H9 (cell line): ENCODE data around the gene TMEM161B. TPM values are rescaled to one million over a fixed set of nuclear protein-coding genes. Genes with fewer than 3 reads are reported as not detected.
"Not testable (repeated sequence)": the region's sequence is repeated elsewhere in the genome, so short reads cannot be mapped to it uniquely, and the experiment has no call there.

Source experiments
- DNase-seq: peaks from one replicate; pipeline ENCODE4 v3.0.0-alpha.2; 2017
- H2AFZ ChIP-seq: one replicate; pipeline ENCODE4 v1.6.1; 2013; ENCODE audit warnings: mild to moderate bottlenecking, low read length, control low read depth, moderate library complexity
- H2AK5ac ChIP-seq: 2 replicates; pipeline ENCODE4 v1.6.1; 2013; ENCODE audit warnings: low read length, control low read depth, mixed read lengths; ENCODE audit not compliant: insufficient read length
- H2BK120ac ChIP-seq: one replicate; pipeline ENCODE4 v1.6.1; 2013; ENCODE audit warnings: low read depth, mild to moderate bottlenecking, low read length, control low read depth, inconsistent platforms; ENCODE audit not compliant: poor library complexity, severe bottlenecking
- H2BK12ac ChIP-seq: 2 replicates; pipeline ENCODE4 v1.6.1; 2013; ENCODE audit warnings: low read length, control low read depth, mixed read lengths, low read depth; ENCODE audit not compliant: insufficient read length
- H2BK15ac ChIP-seq: 2 replicates; pipeline ENCODE4 v1.6.1; 2013; ENCODE audit warnings: low read depth, low read length, control low read depth
- H2BK20ac ChIP-seq: one replicate; pipeline ENCODE4 v1.6.1; 2013; ENCODE audit warnings: low read depth, mild to moderate bottlenecking, low read length, control low read depth, inconsistent platforms; ENCODE audit not compliant: poor library complexity, severe bottlenecking
- H2BK5ac ChIP-seq: 2 replicates; pipeline ENCODE4 v1.6.1; 2013; ENCODE audit warnings: low read length, control low read depth, mixed read lengths; ENCODE audit not compliant: insufficient read length
- H3K14ac ChIP-seq: 2 replicates; pipeline ENCODE4 v1.6.1; 2013; ENCODE audit warnings: low read length, control low read depth; ENCODE audit not compliant: insufficient read depth
- H3K18ac ChIP-seq: 2 replicates; pipeline ENCODE4 v1.6.1; 2013; ENCODE audit warnings: low read depth, mild to moderate bottlenecking, mixed read lengths, low read length, control low read depth; ENCODE audit not compliant: insufficient read length
- H3K23ac ChIP-seq: 2 replicates; pipeline ENCODE4 v1.6.1; 2013; ENCODE audit warnings: low read length, control low read depth, mixed read lengths, low read depth; ENCODE audit not compliant: insufficient read length
- H3K23me2 ChIP-seq: 2 replicates; pipeline ENCODE4 v1.6.1; 2013; ENCODE audit warnings: low read depth, mild to moderate bottlenecking, mixed read lengths, low read length, control low read depth; ENCODE audit not compliant: insufficient read length, poor library complexity, severe bottlenecking
- H3K27ac ChIP-seq: 2 replicates; pipeline ENCODE4 v1.5.1; 2013; ENCODE audit warnings: low read length, control low read depth, mixed read lengths, low read depth; ENCODE audit not compliant: insufficient read length
- H3K27me3 ChIP-seq: 2 replicates; pipeline ENCODE4 v1.6.1; 2013; ENCODE audit warnings: low read length, control low read depth, inconsistent platforms; ENCODE audit not compliant: insufficient read depth
- H3K4ac ChIP-seq: 2 replicates; pipeline ENCODE4 v1.6.1; 2013; ENCODE audit warnings: low read depth, mild to moderate bottlenecking, control low read depth, inconsistent platforms, low read length, moderate library complexity
- H3K4me1 ChIP-seq: 2 replicates; pipeline ENCODE4 v1.6.1; 2013; ENCODE audit warnings: low read length, control low read depth, inconsistent platforms; ENCODE audit not compliant: insufficient read depth
- H3K4me2 ChIP-seq: 2 replicates; pipeline ENCODE4 v1.6.1; 2013; ENCODE audit warnings: low read length, control low read depth, mixed read lengths; ENCODE audit not compliant: insufficient read length, insufficient read depth
- H3K56ac ChIP-seq: 2 replicates; pipeline ENCODE4 v1.6.1; 2013; ENCODE audit warnings: low read depth, mild to moderate bottlenecking, mixed read lengths, low read length, control low read depth; ENCODE audit not compliant: insufficient read length
- H3K79me1 ChIP-seq: 2 replicates; pipeline ENCODE4 v1.6.1; 2013; ENCODE audit warnings: low read depth, mild to moderate bottlenecking, moderate library complexity, low read length, control low read depth, inconsistent platforms; ENCODE audit not compliant: insufficient read depth, poor library complexity, severe bottlenecking
- H3K79me2 ChIP-seq: 2 replicates; pipeline ENCODE4 v1.6.1; 2013; ENCODE audit warnings: low read length, control low read depth, inconsistent platforms; ENCODE audit not compliant: insufficient read depth
- H3K9ac ChIP-seq: 2 replicates; pipeline ENCODE4 v1.6.1; 2013; ENCODE audit warnings: low read length, control low read depth, mixed read lengths; ENCODE audit not compliant: insufficient read length; ENCODE audit errors: extremely low read depth
- H3K9me3 ChIP-seq: one replicate; pipeline ENCODE4 v1.6.1; 2013; ENCODE audit warnings: low read depth, low read length, inconsistent platforms; ENCODE audit not compliant: control insufficient read depth
- H3T11ph ChIP-seq: one replicate; pipeline ENCODE4 v1.6.1; 2013; ENCODE audit warnings: mild to moderate bottlenecking, low read length, control low read depth, inconsistent platforms
- H4K20me1 ChIP-seq: one replicate; pipeline ENCODE4 v1.6.1; 2013; ENCODE audit not compliant: control insufficient read depth, insufficient read length, insufficient read depth
- H4K5ac ChIP-seq: 2 replicates; pipeline ENCODE4 v1.6.1; 2013; ENCODE audit warnings: low read depth, mild to moderate bottlenecking, mixed read lengths, low read length, control low read depth; ENCODE audit not compliant: insufficient read length
- H4K8ac ChIP-seq: replicated peaks from 2 replicates; pipeline ENCODE4 v1.6.1; 2013; ENCODE audit warnings: low read length, control low read depth, mixed read lengths, low read depth; ENCODE audit not compliant: insufficient read length
- H4K91ac ChIP-seq: 2 replicates; pipeline ENCODE4 v1.6.1; 2013; ENCODE audit warnings: low read depth, mild to moderate bottlenecking, moderate library complexity, mixed read lengths, low read length, control low read depth; ENCODE audit not compliant: insufficient read length
- H3K27ac Mint-ChIP-seq, 3 experiments: 2 replicates in 2 of 3; 3 replicates in 1 of 3; pipeline ENCODE4 v1.8.0; 2020 to 2021; ENCODE audit warnings: mixed read lengths in 3 of 3, mild to moderate bottlenecking in 1 of 3, moderate library complexity in 1 of 3
- H3K27me3 Mint-ChIP-seq: 2 replicates; pipeline ENCODE4 v1.8.0; 2021; ENCODE audit warnings: low read depth, mild to moderate bottlenecking, moderate library complexity, mixed read lengths
- H3K36me3 Mint-ChIP-seq, 3 experiments: 2 replicates in 2 of 3; 3 replicates in 1 of 3; pipeline ENCODE4 v1.8.0; 2020 to 2021; ENCODE audit warnings: low read depth in 3 of 3, mixed read lengths in 3 of 3; ENCODE audit not compliant: insufficient read depth in 1 of 3
- H3K4me1 Mint-ChIP-seq, 2 experiments: 2 replicates each; pipeline ENCODE4 v1.8.0; 2020; ENCODE audit warnings: mixed read lengths in 2 of 2
- H3K4me3 Mint-ChIP-seq, 2 experiments: 2 replicates in 1 of 2; 3 replicates in 1 of 2; pipeline ENCODE4 v1.8.0; 2020 to 2021; ENCODE audit warnings: mild to moderate bottlenecking in 2 of 2, mixed read lengths in 2 of 2, moderate library complexity in 1 of 2
- H3K9me3 Mint-ChIP-seq, 2 experiments: 2 replicates in 1 of 2; 3 replicates in 1 of 2; pipeline ENCODE4 v1.8.0; 2020; ENCODE audit warnings: mild to moderate bottlenecking in 2 of 2, mixed read lengths in 2 of 2, moderate library complexity in 1 of 2
- CTCF ChIP-seq: fragments of 200-600 bp; sonication (generic); conservative IDR thresholded peaks from 3 replicates; pipeline ENCODE4 v1.8.0; 2021; ENCODE audit warnings: antibody characterized with exemption, mild to moderate bottlenecking
- WGBS: extraction: QIAGEN DNeasy Blood & Tissue Kit; methylation state at CpG from one replicate; pipeline ENCODE4 v1.1.7; 2013; ENCODE audit warnings: missing lambda C conversion rate, low lambda C conversion rate, mixed read lengths; ENCODE audit not compliant: insufficient read length; ENCODE audit errors: extremely low coverage; 5-methylcytosine and 5-hydroxymethylcytosine counted together
- total RNA-seq: library from RNA; stranded (reverse); gene quantifications from 2 replicates; pipeline ENCODE4 v1.2.1, GENCODE V29; 2021

TMEM161B gene
- total RNA-seq, 1 experiment from 2014 or later = 17.9 TPM

- H3K79me1 ChIP-seq = no peaks in the 10 kb centered on the region
- no peaks in the 10 kb centered on the region for H3K4me1 ChIP-seq
- H2AFZ ChIP-seq = no peak overlapping the region
- no peaks in the 10 kb centered on the region for H3K27me3 ChIP-seq
- H3K23me2 ChIP-seq = no peaks in the 10 kb centered on the region
- H3K4ac ChIP-seq = no peak overlapping the region
- DNase-seq = peak; percentile 34
- H3K36me3 Mint-ChIP-seq = peaks cover 28 to 46% (median 39%) of the 10 kb centered on the region in 3 experiments
- H3K27ac ChIP-seq = no peak overlapping the region
- no peak overlapping the region for H2BK120ac ChIP-seq
- no peak overlapping the region for H3T11ph ChIP-seq
- H3K4me1 Mint-ChIP-seq = no peaks in the 10 kb centered on the region
- H3K9ac ChIP-seq = no peak overlapping the region
- no peak overlapping the region for H2BK20ac ChIP-seq
- no peak overlapping the region for H2BK12ac ChIP-seq
- TF ChIP-seq CTCF = peak; percentile 51; the same call in 2 of the 3 replicates
- H3K14ac ChIP-seq = no peak overlapping the region
- no peak overlapping the region for H3K4me3 Mint-ChIP-seq
- H4K20me1 ChIP-seq = no peaks in the 10 kb centered on the region
- no peak overlapping the region for H3K23ac ChIP-seq
- H3K56ac ChIP-seq = no peak overlapping the region
- no peaks in the 10 kb centered on the region for H3K79me2 ChIP-seq
- H3K18ac ChIP-seq = no peak overlapping the region
- H2BK15ac ChIP-seq = no peak overlapping the region
- no peak overlapping the region for H3K27ac Mint-ChIP-seq
- H3K9me3 Mint-ChIP-seq = peaks cover 25 to 29% of the 10 kb centered on the region in 2 experiments
- no peak overlapping the region for H2BK5ac ChIP-seq
- H3K4me2 ChIP-seq = no peak overlapping the region
- peaks cover 13% of the 10 kb centered on the region for H3K9me3 ChIP-seq
- WGBS = no CpG with 5 or more reads among the region's 9 CpGs
- no peak overlapping the region for H4K8ac ChIP-seq
- no peak overlapping the region for H2AK5ac ChIP-seq
- H4K5ac ChIP-seq = no peak overlapping the region
- no peak overlapping the region for H4K91ac ChIP-seq
- H3K27me3 Mint-ChIP-seq = no peaks in the 10 kb centered on the region; the same call in 1 of the 2 replicates
Measured at GRCh38 chr5:88190106-88190834, 78.4 kb downstream of the TMEM161B start.

- H3K27ac Mint-ChIP-seq, H2BK12ac ChIP-seq, H2BK5ac ChIP-seq, H3K27ac ChIP-seq, H4K8ac ChIP-seq, H3K18ac ChIP-seq, H3K56ac ChIP-seq, H3K23me2 ChIP-seq, H3K27me3 ChIP-seq, H3K4me2 ChIP-seq, H4K91ac ChIP-seq, H3T11ph ChIP-seq, H2BK15ac ChIP-seq, DNase-seq, H3K23ac ChIP-seq, H3K4ac ChIP-seq, H2AK5ac ChIP-seq, H2BK20ac ChIP-seq, H3K79me2 ChIP-seq, H3K79me1 ChIP-seq, H2AFZ ChIP-seq, H4K5ac ChIP-seq, H2BK120ac ChIP-seq, H3K4me1 Mint-ChIP-seq, H3K14ac ChIP-seq, H3K9ac ChIP-seq, H4K20me1 ChIP-seq, H3K27me3 Mint-ChIP-seq, H3K4me3 Mint-ChIP-seq, H3K4me1 ChIP-seq: not testable (repeated sequence)
- peaks cover 13% of the 10 kb centered on the region for H3K9me3 ChIP-seq
- H3K9me3 Mint-ChIP-seq = peaks cover 25 to 29% of the 10 kb centered on the region in 2 experiments
- peaks cover 27 to 42% (median 36%) of the 10 kb centered on the region in 3 experiments for H3K36me3 Mint-ChIP-seq
- WGBS = no CpG with 5 or more reads among the region's 4 CpGs
Measured at GRCh38 chr5:88189484-88189883, 79.2 kb downstream of the TMEM161B start.
